Neutrophil (primary cell): ENCODE results near the gene ZFAND2B.

ENCODE experiments used
- H3K27ac ChIP-seq: fragments of 200-600 bp; sonication (generic); 2 replicates; pipeline ENCODE4 v1.5.1; 2016; ENCODE audit warnings: mild to moderate bottlenecking, moderate library complexity
- H3K27me3 ChIP-seq: fragments of 200-600 bp; sonication (generic); 2 replicates; pipeline ENCODE4 v1.6.0; 2016; ENCODE audit warnings: mild to moderate bottlenecking
- H3K36me3 ChIP-seq: fragments of 200-600 bp; sonication (generic); 2 replicates; pipeline ENCODE4 v1.5.1; 2017
- H3K4me1 ChIP-seq, 2 experiments: fragments of 200-600 bp in 1 of 2; sonication (generic) in 1 of 2; 1 replicate in 1 of 2; 2 replicates in 1 of 2; pipeline versions ENCODE4 v1.5.1 to v1.6.1; 2013 to 2016; ENCODE audit warnings: low read depth in 1 of 2, low read length in 1 of 2, mild to moderate bottlenecking in 1 of 2, moderate library complexity in 1 of 2; ENCODE audit not compliant: control insufficient read depth in 1 of 2, insufficient read depth in 1 of 2
- H3K4me3 ChIP-seq, 2 experiments: fragments of 200-600 bp in 1 of 2; sonication (generic) in 1 of 2; 1 replicate in 1 of 2; 2 replicates in 1 of 2; pipeline ENCODE4 v1.5.1; 2013 to 2016; ENCODE audit warnings: low read depth in 1 of 2, low read length in 1 of 2, mild to moderate bottlenecking in 1 of 2, moderate library complexity in 1 of 2
- H3K9me3 ChIP-seq: fragments of 200-600 bp; sonication (generic); 2 replicates; pipeline ENCODE4 v1.5.1; 2016
- CTCF ChIP-seq: fragments of 200-600 bp; sonication (generic); IDR thresholded peaks from 2 replicates; pipeline ENCODE4 v1.5.1; 2016; ENCODE audit warnings: antibody characterized with exemption

The ZFAND2B gene

GRCh38 chr2:219160186-219161017, 46.2 kb upstream of the ZFAND2B start, which contains the start of gene NHEJ1:
TSS of gene NHEJ1 (minus strand) at chr2:219160815. CDS start at chr2:219158362, 2,453 bp downstream.
- TF ChIP-seq CTCF, result peak; percentile 96
- H3K4me1 ChIP-seq, result peaks cover 14 to 20% of the 10 kb centered on the region in 2 experiments
- peaks cover 3% of the 10 kb centered on the region for H3K27me3 ChIP-seq
- H3K9me3 ChIP-seq, result no peaks in the 10 kb centered on the region
- peak within 1 kb of the TSS; percentile 83 for H3K27ac ChIP-seq
- H3K36me3 ChIP-seq, result peaks cover 11% of the 10 kb centered on the region
- peak within 1 kb of the TSS; percentile 78 to 87 for H3K4me3 ChIP-seq

GRCh38 chr2:219161097-219161496, 45.5 kb upstream of the ZFAND2B start:
- peak overlapping the region; percentile 83 for H3K27ac ChIP-seq
- no peak for TF ChIP-seq CTCF
- peaks cover 11% of the 10 kb centered on the region for H3K36me3 ChIP-seq
- H3K4me1 ChIP-seq, result peaks cover 14 to 20% of the 10 kb centered on the region in 2 experiments
- H3K4me3 ChIP-seq, result peak overlapping the region; percentile 78 to 87
- H3K9me3 ChIP-seq, result no peaks in the 10 kb centered on the region
- peaks cover 3% of the 10 kb centered on the region for H3K27me3 ChIP-seq

GRCh38 chr2:219163156-219163555, 43.4 kb upstream of the ZFAND2B start:
- Histone ChIP-seq H3K4me1 (peaks cover 14 to 20% of the 10 kb centered on the region in 2 experiments), H3K9me3 (no peaks in the 10 kb centered on the region), H3K27me3 (peaks cover 3% of the 10 kb centered on the region), H3K4me3 (no peak overlapping the region), H3K27ac (no peak overlapping the region), H3K36me3 (no peaks in the 10 kb centered on the region)
- no peak for TF ChIP-seq CTCF

GRCh38 chr2:219165058-219165911, 41.3 kb upstream of the ZFAND2B start:
- Histone ChIP-seq H3K4me3 (no peak overlapping the region), H3K27ac (no peak overlapping the region), H3K27me3 (no peaks in the 10 kb centered on the region), H3K9me3 (no peaks in the 10 kb centered on the region), H3K4me1 (peaks cover 8 to 12% of the 10 kb centered on the region in 2 experiments), H3K36me3 (no peaks in the 10 kb centered on the region)
- TF ChIP-seq CTCF, result no peak

GRCh38 chr2:219167997-219168396, 38.6 kb upstream of the ZFAND2B start:
- no peak overlapping the region for H3K27ac ChIP-seq
- H3K9me3 ChIP-seq, result no peaks in the 10 kb centered on the region
- no peak overlapping the region for H3K4me3 ChIP-seq
- H3K4me1 ChIP-seq, result no peaks in the 10 kb centered on the region
- H3K36me3 ChIP-seq, result peaks cover 11% of the 10 kb centered on the region
- no peak for TF ChIP-seq CTCF
- no peaks in the 10 kb centered on the region for H3K27me3 ChIP-seq
